C4-2B (cell line): ENCODE results near the gene PPP2R2C.

Source experiments
- H3K27ac ChIP-seq: fragments of 450-650 bp; 2 replicates; pipeline ENCODE4 v1.5.1; 2017
- ZFX ChIP-seq: fragments of 450-650 bp; IDR thresholded peaks from 2 replicates; pipeline ENCODE4 v1.6.1; 2017
- TF ChIP-seq, protein P1 (sequence below): fragments of 450-650 bp; conservative IDR thresholded peaks from 2 replicates; pipeline ENCODE4 v1.5.1; 2017; ENCODE audit warnings: mild to moderate bottlenecking

The PPP2R2C gene

GRCh38 chr4:6380746-6381410 is 91.5 kb downstream of the PPP2R2C start:
- no peak for TF ChIP-seq ZFX
- TF ChIP-seq, protein P1, sequence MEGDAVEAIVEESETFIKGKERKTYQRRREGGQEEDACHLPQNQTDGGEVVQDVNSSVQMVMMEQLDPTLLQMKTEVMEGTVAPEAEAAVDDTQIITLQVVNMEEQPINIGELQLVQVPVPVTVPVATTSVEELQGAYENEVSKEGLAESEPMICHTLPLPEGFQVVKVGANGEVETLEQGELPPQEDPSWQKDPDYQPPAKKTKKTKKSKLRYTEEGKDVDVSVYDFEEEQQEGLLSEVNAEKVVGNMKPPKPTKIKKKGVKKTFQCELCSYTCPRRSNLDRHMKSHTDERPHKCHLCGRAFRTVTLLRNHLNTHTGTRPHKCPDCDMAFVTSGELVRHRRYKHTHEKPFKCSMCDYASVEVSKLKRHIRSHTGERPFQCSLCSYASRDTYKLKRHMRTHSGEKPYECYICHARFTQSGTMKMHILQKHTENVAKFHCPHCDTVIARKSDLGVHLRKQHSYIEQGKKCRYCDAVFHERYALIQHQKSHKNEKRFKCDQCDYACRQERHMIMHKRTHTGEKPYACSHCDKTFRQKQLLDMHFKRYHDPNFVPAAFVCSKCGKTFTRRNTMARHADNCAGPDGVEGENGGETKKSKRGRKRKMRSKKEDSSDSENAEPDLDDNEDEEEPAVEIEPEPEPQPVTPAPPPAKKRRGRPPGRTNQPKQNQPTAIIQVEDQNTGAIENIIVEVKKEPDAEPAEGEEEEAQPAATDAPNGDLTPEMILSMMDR: no peak
- no peak overlapping the region for H3K27ac ChIP-seq

GRCh38 chr4:6379767-6380745 is 92.4 kb downstream of the PPP2R2C start:
- no peak overlapping the region for H3K27ac ChIP-seq
- TF ChIP-seq ZFX: no peak

DNA sequence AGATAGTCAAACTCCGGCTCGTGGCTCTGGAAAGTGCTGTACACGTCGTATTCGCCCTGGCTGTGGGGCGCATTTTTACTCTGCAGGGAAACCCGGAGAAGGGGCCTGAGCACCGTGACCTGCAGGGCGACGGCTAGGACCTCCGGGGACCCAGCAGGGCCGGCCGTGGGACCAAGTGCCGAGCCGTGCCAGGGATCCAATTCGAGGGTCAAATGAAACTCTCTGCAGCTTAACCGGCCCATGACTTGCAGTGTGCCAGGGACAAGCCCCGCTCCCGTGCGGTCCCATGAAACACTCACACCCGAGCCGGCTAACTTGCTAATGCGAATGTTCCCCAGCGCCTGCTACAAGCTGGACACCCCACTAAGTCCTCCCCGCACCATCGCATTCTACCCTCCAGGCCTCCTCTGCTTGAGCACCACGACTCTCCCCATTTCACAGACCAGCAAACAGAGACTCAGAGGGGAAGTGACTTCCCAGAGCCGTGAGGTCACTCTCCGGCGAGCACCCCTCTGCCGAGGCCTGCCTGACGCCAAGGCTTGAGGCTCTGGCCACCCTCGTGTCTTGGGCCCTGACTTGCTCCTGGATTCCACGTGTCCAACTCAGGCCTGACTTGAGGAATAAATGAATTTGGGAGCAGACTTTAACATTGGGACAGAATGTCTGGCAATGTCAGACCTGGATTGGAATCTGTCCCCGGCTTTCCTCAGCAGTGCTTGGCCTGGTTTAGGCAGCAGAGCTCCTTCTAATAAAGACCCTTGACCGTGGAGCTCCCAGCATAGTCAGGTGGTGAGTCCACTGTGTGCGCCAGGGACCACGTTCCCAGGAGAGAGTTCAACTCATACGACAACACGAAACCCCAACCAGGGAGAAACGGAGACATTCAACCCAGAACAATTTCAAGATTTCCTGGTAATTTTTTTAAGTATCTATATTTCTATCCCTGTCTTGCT is 93.6 kb downstream of the PPP2R2C start:
- TF ChIP-seq, protein P1: no peak
- TF ChIP-seq ZFX: no peak
- H3K27ac ChIP-seq: no peak overlapping the region

GRCh38 chr4:6377626-6378492 is 94.6 kb downstream of the PPP2R2C start:
- TF ChIP-seq, protein P1: no peak
- no peak for TF ChIP-seq ZFX
- no peak overlapping the region for H3K27ac ChIP-seq

GRCh38 chr4:6375620-6376295 is 96.7 kb downstream of the PPP2R2C start:
- TF ChIP-seq, protein P1: no peak
- TF ChIP-seq ZFX: no peak
- H3K27ac ChIP-seq: no peak overlapping the region

GRCh38 chr4:6374575-6374974 is 97.8 kb downstream of the PPP2R2C start:
- TF ChIP-seq, protein P1: no peak
- TF ChIP-seq ZFX: no peak
- no peak overlapping the region for H3K27ac ChIP-seq
